ENCODE measurements around the gene ORAI2.
"Not testable (repeated sequence)": the region's sequence is repeated elsewhere in the genome, so short reads cannot be mapped to it uniquely, and the experiment has no call there.

Gene ORAI2

GRCh38 chr7:102407910-102408309 is 25.5 kb upstream of the ORAI2 start:
- H3K9me3 Mint-ChIP-seq: no peaks in the 10 kb centered on the region
- peaks cover 20% of the 10 kb centered on the region for H3K4me1 Mint-ChIP-seq
- no peak overlapping the region for H3K27ac Mint-ChIP-seq
- peaks cover 63% of the 10 kb centered on the region for H3K36me3 Mint-ChIP-seq (ENCODE audit: low read depth)
- ATAC-seq: no peak
- H3K4me3 Mint-ChIP-seq: no peak overlapping the region
- no peak for DNase-seq
- no peaks in the 10 kb centered on the region for H3K27me3 Mint-ChIP-seq

DNA sequence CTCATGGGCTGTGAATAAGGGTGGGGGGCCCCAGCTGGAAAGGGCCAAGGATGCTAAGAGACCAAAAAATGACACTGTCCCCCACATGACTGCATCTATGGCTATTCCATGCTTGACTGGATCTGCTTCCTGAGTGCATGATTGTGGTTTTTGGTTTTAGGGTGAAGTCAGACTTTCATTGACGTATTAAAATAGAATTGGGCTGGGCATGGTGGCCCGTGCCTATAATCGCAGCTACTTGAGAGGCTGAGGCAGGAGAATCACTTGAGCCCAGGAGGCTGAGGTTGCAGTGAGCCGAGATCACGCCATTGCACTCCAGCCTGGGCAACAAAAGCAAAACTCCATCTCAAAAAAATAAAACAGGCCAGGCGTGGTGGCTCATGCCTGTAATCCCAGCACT is 24.8 kb upstream of the ORAI2 start:
- not testable (repeated sequence) for H3K27me3 Mint-ChIP-seq, H3K27ac Mint-ChIP-seq, ATAC-seq, H3K9me3 Mint-ChIP-seq, DNase-seq, H3K4me3 Mint-ChIP-seq
- Mint-ChIP-seq H3K36me3 (ENCODE audit: low read depth) (peaks cover 64% of the 10 kb centered on the region), H3K4me1 (peaks cover 22% of the 10 kb centered on the region)

GRCh38 chr7:102409340-102409739 is 24.0 kb upstream of the ORAI2 start:
- H3K27ac Mint-ChIP-seq: no peak overlapping the region
- ATAC-seq: no peak
- no peak overlapping the region for H3K4me3 Mint-ChIP-seq
- peaks cover 67% of the 10 kb centered on the region for H3K36me3 Mint-ChIP-seq (ENCODE audit: low read depth)
- no peak for DNase-seq
- peaks cover 27% of the 10 kb centered on the region for H3K4me1 Mint-ChIP-seq
- no peaks in the 10 kb centered on the region for H3K9me3 Mint-ChIP-seq
- H3K27me3 Mint-ChIP-seq: no peaks in the 10 kb centered on the region

GRCh38 chr7:102410123-102410522 is 23.3 kb upstream of the ORAI2 start:
- DNase-seq: no peak
- Mint-ChIP-seq H3K4me1 (peaks cover 29% of the 10 kb centered on the region), H3K36me3 (ENCODE audit: low read depth) (peaks cover 68% of the 10 kb centered on the region), H3K27me3 (no peaks in the 10 kb centered on the region), H3K4me3 (no peak overlapping the region), H3K9me3 (no peaks in the 10 kb centered on the region), H3K27ac (no peak overlapping the region)
- no peak for ATAC-seq

GRCh38 chr7:102410918-102411317 is 22.5 kb upstream of the ORAI2 start:
- peaks cover 37% of the 10 kb centered on the region for H3K4me1 Mint-ChIP-seq
- ATAC-seq (no peak), DNase-seq (no peak)
- no peak overlapping the region for H3K4me3 Mint-ChIP-seq
- peaks cover 68% of the 10 kb centered on the region for H3K36me3 Mint-ChIP-seq (ENCODE audit: low read depth)
- no peaks in the 10 kb centered on the region for H3K9me3 Mint-ChIP-seq
- no peaks in the 10 kb centered on the region for H3K27me3 Mint-ChIP-seq
- H3K27ac Mint-ChIP-seq: no peak overlapping the region

DNA sequence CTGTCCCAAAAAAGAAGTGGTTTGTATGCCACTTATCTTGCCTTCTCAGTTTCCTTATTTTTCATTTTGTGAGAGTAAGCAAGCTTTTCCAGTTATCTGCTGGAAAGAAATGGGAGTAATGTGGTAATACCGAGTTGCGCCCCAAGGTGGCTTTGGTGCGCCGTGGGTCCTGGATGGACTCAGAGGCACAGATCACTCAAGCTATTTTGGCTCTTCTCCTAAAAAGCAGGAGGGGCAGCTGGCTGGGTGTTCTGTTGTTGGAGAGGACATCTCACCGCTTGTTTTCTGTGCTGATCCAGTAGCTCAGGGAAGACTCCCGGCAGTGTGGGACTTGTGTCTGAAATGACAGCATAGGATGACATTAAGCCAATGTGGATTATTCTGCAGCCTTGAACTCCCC is 20.8 kb upstream of the ORAI2 start:
- peaks cover 54% of the 10 kb centered on the region for H3K4me1 Mint-ChIP-seq
- H3K4me3 Mint-ChIP-seq: no peak overlapping the region
- DNase-seq: peak; percentile 50
- H3K36me3 Mint-ChIP-seq (ENCODE audit: low read depth): peaks cover 70% of the 10 kb centered on the region
- H3K9me3 Mint-ChIP-seq: no peaks in the 10 kb centered on the region
- ATAC-seq: no peak
- H3K27ac Mint-ChIP-seq: no peak overlapping the region
- H3K27me3 Mint-ChIP-seq: no peaks in the 10 kb centered on the region

DNA sequence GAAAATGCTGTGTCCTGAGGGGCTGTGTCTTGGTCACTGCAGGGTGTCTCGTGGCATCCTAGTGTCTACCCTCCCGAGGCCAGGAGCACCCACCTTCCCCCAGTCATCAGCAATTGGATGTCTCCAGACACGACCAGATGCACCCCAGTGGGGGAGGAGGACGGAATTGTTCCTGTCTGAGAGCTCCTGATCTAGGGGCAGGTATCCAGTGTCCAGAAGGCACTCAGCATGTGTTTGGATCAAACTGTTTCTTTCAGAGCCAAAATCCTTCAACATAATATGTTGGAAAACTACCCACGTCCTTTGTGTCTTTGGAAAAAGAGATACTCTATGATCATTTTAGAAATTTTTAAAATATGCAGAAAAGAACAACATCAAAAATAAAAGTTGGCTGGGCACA is 20.3 kb upstream of the ORAI2 start:
- Mint-ChIP-seq H3K4me3 (no peak overlapping the region), H3K9me3 (no peaks in the 10 kb centered on the region), H3K27ac (no peak overlapping the region), H3K4me1 (peaks cover 56% of the 10 kb centered on the region), H3K36me3 (ENCODE audit: low read depth) (peaks cover 64% of the 10 kb centered on the region), H3K27me3 (no peaks in the 10 kb centered on the region)
- no peak for DNase-seq
- ATAC-seq: no peak

DNA sequence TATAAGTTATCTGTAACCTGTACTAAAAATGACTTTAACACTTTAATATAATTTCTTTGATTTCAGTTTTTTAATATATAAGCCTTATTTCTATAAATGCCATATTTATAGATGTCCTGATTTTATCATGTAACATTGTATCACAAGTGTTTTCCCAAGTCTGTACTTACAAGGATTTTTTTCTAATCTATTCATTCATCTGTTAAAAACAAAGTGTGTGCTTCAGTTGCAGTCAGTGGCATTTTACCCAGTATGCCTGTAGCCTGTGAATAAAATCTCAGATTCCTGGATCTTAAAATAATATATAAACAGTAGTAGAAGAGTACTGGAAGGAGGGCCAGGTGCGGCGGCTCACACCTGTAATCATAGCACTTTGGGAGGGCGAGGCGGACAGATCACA is 19.8 kb upstream of the ORAI2 start:
- no peaks in the 10 kb centered on the region for H3K9me3 Mint-ChIP-seq
- no peaks in the 10 kb centered on the region for H3K27me3 Mint-ChIP-seq
- peaks cover 56% of the 10 kb centered on the region for H3K4me1 Mint-ChIP-seq
- peaks cover 63% of the 10 kb centered on the region for H3K36me3 Mint-ChIP-seq (ENCODE audit: low read depth)
- no peak overlapping the region for H3K4me3 Mint-ChIP-seq
- ATAC-seq (no peak), DNase-seq (no peak)
- H3K27ac Mint-ChIP-seq: no peak overlapping the region

DNA sequence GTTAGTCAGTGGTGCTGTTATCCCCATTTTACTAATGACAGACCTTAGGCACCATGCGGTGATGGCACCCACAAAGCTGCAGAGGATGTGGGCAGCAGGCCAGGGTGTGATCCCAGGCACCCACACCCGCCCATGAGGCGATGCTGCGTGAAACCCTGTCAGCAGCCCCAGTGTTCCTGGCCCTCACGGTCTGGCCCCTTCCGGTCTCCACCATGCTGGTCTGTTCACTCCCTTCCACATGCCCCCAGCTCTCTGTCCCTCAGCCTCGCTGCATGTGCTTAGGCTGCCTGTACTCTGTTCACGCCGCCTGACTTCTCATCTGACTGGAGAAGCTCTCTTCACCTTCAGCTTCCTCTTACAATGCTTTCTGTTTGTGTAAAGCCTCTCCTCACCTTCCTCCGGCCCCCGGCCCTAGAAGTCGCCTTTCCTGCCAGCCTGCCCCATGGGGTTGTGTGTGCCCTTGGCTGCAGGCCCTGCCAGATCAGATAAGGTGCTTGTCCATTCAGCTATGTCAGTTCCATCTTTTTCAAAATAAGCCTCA is 17.6 kb upstream of the ORAI2 start:
- ATAC-seq (peak; percentile 84), DNase-seq (peak; percentile 70)
- H3K27me3 Mint-ChIP-seq: no peaks in the 10 kb centered on the region
- H3K4me1 Mint-ChIP-seq: peaks cover 74% of the 10 kb centered on the region
- peak overlapping the region; percentile 55 for H3K4me3 Mint-ChIP-seq
- peaks cover 57% of the 10 kb centered on the region for H3K36me3 Mint-ChIP-seq (ENCODE audit: low read depth)
- no peaks in the 10 kb centered on the region for H3K9me3 Mint-ChIP-seq
- H3K27ac Mint-ChIP-seq: peak overlapping the region; percentile 94

GRCh38 chr7:102416406-102416805 is 17.0 kb upstream of the ORAI2 start:
- ATAC-seq: no peak
- Mint-ChIP-seq H3K27me3 (no peaks in the 10 kb centered on the region), H3K9me3 (no peaks in the 10 kb centered on the region), H3K4me1 (peaks cover 79% of the 10 kb centered on the region), H3K4me3 (peak overlapping the region; percentile 55), H3K27ac (peak overlapping the region; percentile 94), H3K36me3 (ENCODE audit: low read depth) (peaks cover 58% of the 10 kb centered on the region)
- DNase-seq: no peak

DNA sequence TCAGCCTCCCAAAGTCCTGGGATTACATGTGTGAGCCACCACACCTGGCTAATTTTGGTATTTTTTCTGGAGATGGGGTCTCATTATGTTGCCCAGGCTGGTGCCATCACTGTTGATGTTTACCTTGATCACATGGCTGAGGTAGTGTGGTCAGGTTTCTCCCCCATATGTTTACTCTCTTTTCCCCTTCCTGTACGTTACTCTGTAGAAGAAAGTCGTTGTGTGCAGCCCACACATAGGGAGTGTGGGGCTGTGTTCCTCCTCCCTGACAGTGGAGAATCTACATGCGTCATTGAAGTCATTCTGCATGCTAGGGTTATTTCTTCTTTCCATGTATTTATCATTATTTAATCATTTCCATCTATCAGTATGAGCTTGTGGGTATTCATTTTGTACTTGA is 16.3 kb upstream of the ORAI2 start:
- ATAC-seq: peak; percentile 34
- Mint-ChIP-seq H3K36me3 (ENCODE audit: low read depth) (peaks cover 52% of the 10 kb centered on the region), H3K27ac (peak overlapping the region; percentile 94), H3K4me3 (no peak overlapping the region), H3K4me1 (peaks cover 75% of the 10 kb centered on the region), H3K9me3 (no peaks in the 10 kb centered on the region), H3K27me3 (no peaks in the 10 kb centered on the region)
- no peak for DNase-seq

- no peaks in the 10 kb centered on the region for H3K27me3 Mint-ChIP-seq
- DNase-seq (no peak), ATAC-seq (no peak)
- peaks cover 72% of the 10 kb centered on the region for H3K4me1 Mint-ChIP-seq
- H3K27ac Mint-ChIP-seq: peak overlapping the region; percentile 35
- H3K36me3 Mint-ChIP-seq (ENCODE audit: low read depth): peaks cover 48% of the 10 kb centered on the region
- H3K4me3 Mint-ChIP-seq: no peak overlapping the region
- no peaks in the 10 kb centered on the region for H3K9me3 Mint-ChIP-seq
Measured at GRCh38 chr7:102418592-102418991, 14.8 kb upstream of the ORAI2 start.

DNA sequence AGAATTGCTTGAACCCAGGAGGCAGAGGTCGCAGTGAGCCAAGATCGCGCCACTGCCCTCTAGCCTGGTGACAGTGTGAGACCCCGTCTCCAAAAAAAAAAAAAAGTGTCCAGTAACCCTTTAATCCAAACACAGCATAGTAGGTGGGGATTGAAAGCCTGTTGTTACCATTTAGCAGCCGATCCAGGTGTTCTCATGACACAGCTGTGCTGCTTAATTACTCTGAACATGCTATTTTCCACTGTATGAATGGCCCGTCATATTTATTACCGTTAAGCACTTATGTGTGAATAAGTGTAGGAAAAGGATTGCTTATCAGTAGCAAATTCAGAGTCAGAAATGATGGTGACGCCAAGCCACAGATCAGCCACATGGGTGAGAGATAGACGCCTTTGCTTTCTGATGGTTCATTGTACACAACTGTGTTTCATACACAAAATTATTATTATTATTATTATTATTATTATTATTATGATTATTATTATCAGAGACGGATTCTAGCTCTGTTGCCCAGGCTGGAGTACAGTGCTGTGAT is 11.6 kb upstream of the ORAI2 start:
- H3K4me1 Mint-ChIP-seq: peaks cover 74% of the 10 kb centered on the region
- H3K9me3 Mint-ChIP-seq: no peaks in the 10 kb centered on the region
- peaks cover 40% of the 10 kb centered on the region for H3K36me3 Mint-ChIP-seq (ENCODE audit: low read depth)
- H3K4me3 Mint-ChIP-seq: no peak overlapping the region
- DNase-seq (no peak), ATAC-seq (no peak)
- no peaks in the 10 kb centered on the region for H3K27me3 Mint-ChIP-seq
- no peak overlapping the region for H3K27ac Mint-ChIP-seq

DNA sequence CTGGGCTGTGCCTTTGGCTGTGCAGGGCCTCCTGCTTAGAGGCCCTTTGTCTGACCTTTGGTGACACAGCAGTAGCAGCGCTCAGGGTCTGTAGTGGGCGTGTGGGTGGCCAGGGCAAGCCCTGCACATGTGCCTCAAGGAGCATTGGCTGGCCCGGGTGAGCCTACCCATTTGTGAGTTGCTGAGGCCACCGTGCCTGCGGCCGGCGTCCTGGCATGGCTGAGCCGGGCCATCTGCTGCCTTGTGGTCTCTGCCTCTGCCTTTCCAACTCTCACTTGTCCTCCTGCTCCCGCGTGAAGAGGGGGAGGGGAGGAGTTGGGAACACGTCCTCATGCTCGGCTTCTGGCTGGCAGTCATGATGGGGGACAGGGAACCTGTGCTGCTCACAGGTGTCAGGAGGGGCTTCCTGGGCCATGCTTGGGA is 9.2 kb upstream of the ORAI2 start:
- Mint-ChIP-seq H3K4me3 (no peak overlapping the region), H3K27me3 (no peaks in the 10 kb centered on the region), H3K27ac (peak overlapping the region; percentile 100), H3K9me3 (no peaks in the 10 kb centered on the region), H3K36me3 (ENCODE audit: low read depth) (peaks cover 36% of the 10 kb centered on the region), H3K4me1 (peaks cover 73% of the 10 kb centered on the region)
- DNase-seq (no peak), ATAC-seq (no peak)

- Mint-ChIP-seq H3K27ac (peak overlapping the region; percentile 100), H3K9me3 (no peaks in the 10 kb centered on the region), H3K27me3 (no peaks in the 10 kb centered on the region), H3K36me3 (ENCODE audit: low read depth) (peaks cover 34% of the 10 kb centered on the region), H3K4me3 (no peak overlapping the region), H3K4me1 (peaks cover 75% of the 10 kb centered on the region)
- ATAC-seq (no peak), DNase-seq (no peak)
Measured at GRCh38 chr7:102424787-102425218, 8.6 kb upstream of the ORAI2 start.
